Measurements from ENCODE around the gene ARHGAP29.

Gene ARHGAP29

DNA sequence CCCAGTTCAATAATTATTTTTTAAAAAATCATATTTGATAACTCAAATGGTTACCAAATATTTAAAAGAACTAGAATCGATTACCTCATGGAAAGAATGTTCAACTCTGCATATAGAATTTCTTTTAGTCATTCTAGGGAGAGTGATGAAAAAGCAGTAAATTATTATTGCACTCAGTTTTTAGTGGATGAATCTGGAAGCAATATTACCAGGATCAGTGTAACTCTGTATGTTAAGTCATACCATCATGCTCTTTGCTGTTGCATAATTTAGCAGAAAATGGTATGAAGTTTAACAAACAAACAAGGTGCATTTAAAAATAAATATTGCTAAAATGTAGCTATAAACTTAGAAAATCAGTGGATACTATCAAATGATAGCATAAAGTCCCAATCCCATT is 46.1 kb upstream of the ARHGAP29 start:
- Histone ChIP-seq H3K23ac (ENCODE audit: low read length) (no peak overlapping the region), H4K8ac (ENCODE audit: low read depth, low read length) (no peak overlapping the region), H3K27ac (ENCODE audit: low read depth, low read length) (no peak overlapping the region), H3K56ac (ENCODE audit: low read length) (no peak overlapping the region), H3K4me3 (ENCODE audit: low read length) (no peak overlapping the region), H4K5ac (ENCODE audit: low read length) (no peak overlapping the region), H3K4me2 (ENCODE audit: low read length) (no peak overlapping the region), H3K36me3 (ENCODE audit: control insufficient read depth, insufficient read depth, low read length) (no peaks in the 10 kb centered on the region), H2BK15ac (replicated peaks; ENCODE audit: low read depth) (no peak overlapping the region), H3K27me3 (ENCODE audit: insufficient read depth, low read length, poor library complexity) (no peaks in the 10 kb centered on the region), H3K79me1 (ENCODE audit: low read length) (no peaks in the 10 kb centered on the region), H3K18ac (ENCODE audit: low read length) (no peak overlapping the region), H3K4me1 (ENCODE audit: control insufficient read depth, low read depth, low read length) (no peaks in the 10 kb centered on the region), H2BK5ac (ENCODE audit: low read length) (no peak overlapping the region), H2BK120ac (ENCODE audit: low read depth, low read length) (no peak overlapping the region), H3K9ac (ENCODE audit: low read length) (no peak overlapping the region), H3K4ac (ENCODE audit: low read depth, low read length) (no peak overlapping the region), H2AK5ac (ENCODE audit: low read length) (no peak overlapping the region), H3K79me2 (ENCODE audit: control insufficient read depth, insufficient read depth, low read length) (no peaks in the 10 kb centered on the region)
- WGBS (ENCODE audit: extremely low coverage, insufficient coverage, low lambda C conversion rate) = no CpG with 5 or more reads among the region's 1 CpG
- no peak for DNase-seq

DNA sequence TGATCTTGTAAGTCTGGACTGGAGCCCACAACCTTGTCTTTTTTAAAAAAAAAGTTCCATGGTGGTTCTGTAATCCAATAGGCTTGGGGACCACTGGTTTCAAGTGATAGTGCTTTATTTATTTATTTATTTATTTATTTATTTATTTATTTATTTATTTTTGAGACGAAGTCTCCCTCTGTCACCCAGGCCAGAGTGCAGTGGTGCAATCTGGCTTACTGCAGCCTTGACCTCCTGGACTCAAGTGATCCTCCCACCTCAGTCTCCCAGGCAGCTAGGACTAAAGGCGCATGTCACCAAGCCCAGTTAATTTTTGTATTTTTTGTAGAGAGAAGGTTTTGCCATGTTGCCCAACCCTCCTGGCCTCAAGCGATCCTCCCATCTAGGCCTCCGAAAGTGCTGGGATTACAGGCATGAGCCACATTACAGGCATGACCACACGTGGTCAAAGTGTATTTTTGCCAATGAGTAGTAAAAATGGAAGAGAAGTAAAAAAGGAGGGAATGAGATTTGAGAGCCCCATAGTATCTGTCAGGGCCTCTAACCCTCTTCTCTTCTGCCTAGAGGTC is 44.8 kb upstream of the ARHGAP29 start:
- Histone ChIP-seq H2BK5ac (ENCODE audit: low read length) (no peak overlapping the region), H3K23ac (ENCODE audit: low read length) (no peak overlapping the region), H3K4me1 (ENCODE audit: control insufficient read depth, low read depth, low read length) (no peaks in the 10 kb centered on the region), H4K5ac (ENCODE audit: low read length) (no peak overlapping the region), H3K18ac (ENCODE audit: low read length) (no peak overlapping the region), H3K36me3 (ENCODE audit: control insufficient read depth, insufficient read depth, low read length) (no peaks in the 10 kb centered on the region), H3K9ac (ENCODE audit: low read length) (no peak overlapping the region), H3K79me1 (ENCODE audit: low read length) (no peaks in the 10 kb centered on the region), H3K56ac (ENCODE audit: low read length) (no peak overlapping the region), H3K27ac (ENCODE audit: low read depth, low read length) (no peak overlapping the region), H3K4me3 (ENCODE audit: low read length) (no peak overlapping the region), H2AK5ac (ENCODE audit: low read length) (no peak overlapping the region), H2BK15ac (replicated peaks; ENCODE audit: low read depth) (no peak overlapping the region), H4K8ac (ENCODE audit: low read depth, low read length) (no peak overlapping the region), H3K27me3 (ENCODE audit: insufficient read depth, low read length, poor library complexity) (no peaks in the 10 kb centered on the region), H3K79me2 (ENCODE audit: control insufficient read depth, insufficient read depth, low read length) (no peaks in the 10 kb centered on the region), H3K4me2 (ENCODE audit: low read length) (no peak overlapping the region), H2BK120ac (ENCODE audit: low read depth, low read length) (no peak overlapping the region), H3K4ac (ENCODE audit: low read depth, low read length) (no peak overlapping the region)
- WGBS (ENCODE audit: extremely low coverage, insufficient coverage, low lambda C conversion rate) = no CpG with 5 or more reads among the region's 5 CpGs
- no peak for DNase-seq

DNA sequence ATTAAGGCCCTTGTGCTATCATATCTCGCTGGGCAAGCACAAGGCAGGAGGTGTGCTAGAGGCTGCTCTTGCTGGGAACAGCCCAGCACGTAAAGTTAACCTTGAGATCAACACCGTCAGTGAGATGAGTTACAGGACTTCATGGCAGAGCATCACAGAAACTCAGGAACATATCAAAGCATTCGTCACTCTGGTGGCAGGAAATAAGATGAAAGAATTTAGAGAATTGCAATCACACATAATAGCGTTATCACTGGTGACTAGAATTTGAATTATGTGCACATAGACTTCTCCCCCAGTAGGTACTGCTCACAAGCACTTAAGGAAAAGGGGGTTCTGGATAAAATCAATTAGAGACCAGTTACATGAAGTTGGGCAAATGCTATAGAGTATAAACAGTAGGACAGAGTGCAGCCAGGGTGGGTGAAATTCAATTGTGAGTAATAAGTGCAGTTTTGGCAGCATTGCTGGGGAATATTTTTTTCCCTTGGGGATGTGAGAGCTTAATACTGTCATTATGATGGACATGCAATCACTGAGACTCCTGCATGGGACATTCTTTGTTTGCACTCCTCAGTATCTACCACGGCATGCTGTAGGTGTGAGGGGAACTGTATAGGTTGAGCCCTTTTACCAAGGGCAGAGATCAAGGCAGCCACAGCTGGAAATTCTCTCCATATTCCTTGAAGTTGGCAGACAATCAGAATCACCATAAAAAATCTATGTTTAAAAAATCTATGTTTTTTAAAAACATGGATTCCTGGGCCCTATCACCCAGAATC is 44.2 kb upstream of the ARHGAP29 start:
- H2AK5ac ChIP-seq (ENCODE audit: low read length) = no peak overlapping the region
- H3K4ac ChIP-seq (ENCODE audit: low read depth, low read length) = no peak overlapping the region
- H4K8ac ChIP-seq (ENCODE audit: low read depth, low read length) = no peak overlapping the region
- H3K79me1 ChIP-seq (ENCODE audit: low read length) = no peaks in the 10 kb centered on the region
- H2BK120ac ChIP-seq (ENCODE audit: low read depth, low read length) = no peak overlapping the region
- H3K56ac ChIP-seq (ENCODE audit: low read length) = no peak overlapping the region
- no peak overlapping the region for H3K18ac ChIP-seq (ENCODE audit: low read length)
- H3K79me2 ChIP-seq (ENCODE audit: control insufficient read depth, insufficient read depth, low read length) = no peaks in the 10 kb centered on the region
- H3K23ac ChIP-seq (ENCODE audit: low read length) = no peak overlapping the region
- no peak overlapping the region for H3K4me2 ChIP-seq (ENCODE audit: low read length)
- H2BK15ac ChIP-seq (replicated peaks; ENCODE audit: low read depth) = no peak overlapping the region
- no peak overlapping the region for H4K5ac ChIP-seq (ENCODE audit: low read length)
- no peak overlapping the region for H3K4me3 ChIP-seq (ENCODE audit: low read length)
- no peaks in the 10 kb centered on the region for H3K36me3 ChIP-seq (ENCODE audit: control insufficient read depth, insufficient read depth, low read length)
- H2BK5ac ChIP-seq (ENCODE audit: low read length) = no peak overlapping the region
- no peaks in the 10 kb centered on the region for H3K27me3 ChIP-seq (ENCODE audit: insufficient read depth, low read length, poor library complexity)
- H3K4me1 ChIP-seq (ENCODE audit: control insufficient read depth, low read depth, low read length) = no peaks in the 10 kb centered on the region
- no CpG with 5 or more reads among the region's 6 CpGs for WGBS (ENCODE audit: extremely low coverage, insufficient coverage, low lambda C conversion rate)
- no peak for DNase-seq
- H3K27ac ChIP-seq (ENCODE audit: low read depth, low read length) = no peak overlapping the region
- no peak overlapping the region for H3K9ac ChIP-seq (ENCODE audit: low read length)

DNA sequence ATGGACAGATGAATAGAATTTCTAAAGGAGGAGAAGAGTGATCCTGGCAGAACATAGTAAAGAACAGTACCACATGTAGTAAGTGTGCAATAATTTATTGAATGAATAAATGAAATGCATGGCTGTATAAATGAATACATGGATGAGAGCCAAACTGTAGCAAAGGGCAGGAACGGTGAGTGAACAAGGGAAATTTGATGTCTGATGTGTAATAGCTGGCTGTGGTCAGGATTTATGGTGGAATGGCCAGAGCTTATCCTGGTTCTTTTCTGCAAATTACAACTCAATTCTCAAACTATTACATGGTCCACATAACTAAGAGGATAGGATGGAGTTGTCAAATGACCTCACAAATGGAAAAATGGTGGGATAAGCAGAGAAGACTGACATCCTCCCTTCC is 43.2 kb upstream of the ARHGAP29 start:
- Histone ChIP-seq H3K4ac (ENCODE audit: low read depth, low read length) (no peak overlapping the region), H3K36me3 (ENCODE audit: control insufficient read depth, insufficient read depth, low read length) (no peaks in the 10 kb centered on the region), H3K27ac (ENCODE audit: low read depth, low read length) (no peak overlapping the region), H3K4me1 (ENCODE audit: control insufficient read depth, low read depth, low read length) (no peaks in the 10 kb centered on the region), H4K5ac (ENCODE audit: low read length) (no peak overlapping the region), H3K9ac (ENCODE audit: low read length) (no peak overlapping the region), H3K56ac (ENCODE audit: low read length) (no peak overlapping the region), H4K8ac (ENCODE audit: low read depth, low read length) (no peak overlapping the region), H2AK5ac (ENCODE audit: low read length) (no peak overlapping the region), H3K79me2 (ENCODE audit: control insufficient read depth, insufficient read depth, low read length) (no peaks in the 10 kb centered on the region), H3K23ac (ENCODE audit: low read length) (no peak overlapping the region), H3K79me1 (ENCODE audit: low read length) (no peaks in the 10 kb centered on the region), H2BK5ac (ENCODE audit: low read length) (no peak overlapping the region), H2BK120ac (ENCODE audit: low read depth, low read length) (no peak overlapping the region), H3K18ac (ENCODE audit: low read length) (no peak overlapping the region), H3K4me3 (ENCODE audit: low read length) (no peak overlapping the region), H3K4me2 (ENCODE audit: low read length) (no peak overlapping the region), H3K27me3 (ENCODE audit: insufficient read depth, low read length, poor library complexity) (no peaks in the 10 kb centered on the region), H2BK15ac (replicated peaks; ENCODE audit: low read depth) (no peak overlapping the region)
- no CpG with 5 or more reads among the region's 1 CpG for WGBS (ENCODE audit: extremely low coverage, insufficient coverage, low lambda C conversion rate)
- no peak for DNase-seq

DNA sequence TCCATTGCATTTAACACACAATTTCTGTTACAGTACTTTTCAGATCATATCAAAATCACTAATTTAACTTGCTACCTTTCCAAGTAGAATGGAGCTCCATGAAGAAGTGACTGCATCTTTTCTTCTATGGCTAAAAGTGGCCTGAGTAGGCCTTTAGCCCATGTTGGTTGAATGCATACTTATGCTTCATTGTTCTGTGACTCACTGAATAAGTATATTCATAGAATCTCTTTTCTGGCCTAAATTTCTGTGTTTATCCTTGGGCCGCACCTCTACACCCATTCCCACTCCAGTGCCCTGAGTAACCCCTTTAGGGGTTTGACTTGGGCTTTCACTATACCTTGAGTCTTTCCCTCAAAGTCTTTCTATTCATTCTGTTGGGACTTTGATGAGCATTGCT is 42.1 kb upstream of the ARHGAP29 start:
- no CpG with 5 or more reads among the region's 1 CpG for WGBS (ENCODE audit: extremely low coverage, insufficient coverage, low lambda C conversion rate)
- no peak overlapping the region for H2BK120ac ChIP-seq (ENCODE audit: low read depth, low read length)
- no peak overlapping the region for H2BK15ac ChIP-seq (replicated peaks; ENCODE audit: low read depth)
- no peak overlapping the region for H3K4ac ChIP-seq (ENCODE audit: low read depth, low read length)
- no peaks in the 10 kb centered on the region for H3K4me1 ChIP-seq (ENCODE audit: control insufficient read depth, low read depth, low read length)
- no peak overlapping the region for H3K9ac ChIP-seq (ENCODE audit: low read length)
- H3K79me1 ChIP-seq (ENCODE audit: low read length) = no peaks in the 10 kb centered on the region
- no peak overlapping the region for H3K27ac ChIP-seq (ENCODE audit: low read depth, low read length)
- no peak overlapping the region for H3K4me3 ChIP-seq (ENCODE audit: low read length)
- no peak for DNase-seq
- H3K4me2 ChIP-seq (ENCODE audit: low read length) = no peak overlapping the region
- H3K27me3 ChIP-seq (ENCODE audit: insufficient read depth, low read length, poor library complexity) = no peaks in the 10 kb centered on the region
- no peak overlapping the region for H4K5ac ChIP-seq (ENCODE audit: low read length)
- no peak overlapping the region for H2BK5ac ChIP-seq (ENCODE audit: low read length)
- no peaks in the 10 kb centered on the region for H3K79me2 ChIP-seq (ENCODE audit: control insufficient read depth, insufficient read depth, low read length)
- H3K36me3 ChIP-seq (ENCODE audit: control insufficient read depth, insufficient read depth, low read length) = no peaks in the 10 kb centered on the region
- no peak overlapping the region for H3K18ac ChIP-seq (ENCODE audit: low read length)
- H4K8ac ChIP-seq (ENCODE audit: low read depth, low read length) = no peak overlapping the region
- no peak overlapping the region for H3K56ac ChIP-seq (ENCODE audit: low read length)
- no peak overlapping the region for H2AK5ac ChIP-seq (ENCODE audit: low read length)
- H3K23ac ChIP-seq (ENCODE audit: low read length) = no peak overlapping the region

DNA sequence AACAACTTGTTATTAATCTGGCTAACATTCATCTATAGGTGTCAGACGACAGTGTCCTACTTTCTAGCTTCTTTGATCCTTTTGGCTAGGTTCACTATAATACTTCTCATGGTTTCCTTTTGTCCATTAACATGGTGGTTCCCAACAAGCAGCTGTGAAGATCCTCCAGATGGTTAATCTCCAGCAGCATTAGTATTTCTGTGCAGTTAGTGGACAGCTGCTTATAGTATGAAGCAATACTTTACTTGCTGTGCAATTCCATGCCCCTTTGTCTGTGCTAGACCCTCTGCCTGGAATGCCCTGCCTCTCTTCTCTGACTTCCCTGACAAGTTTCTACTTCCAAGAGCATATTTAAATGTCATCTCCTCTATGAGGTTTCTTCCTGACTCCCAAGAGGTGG is 41.7 kb upstream of the ARHGAP29 start:
- H3K4me2 ChIP-seq (ENCODE audit: low read length) = no peak overlapping the region
- no peaks in the 10 kb centered on the region for H3K4me1 ChIP-seq (ENCODE audit: control insufficient read depth, low read depth, low read length)
- H3K9ac ChIP-seq (ENCODE audit: low read length) = no peak overlapping the region
- H2BK120ac ChIP-seq (ENCODE audit: low read depth, low read length) = no peak overlapping the region
- no peak overlapping the region for H4K5ac ChIP-seq (ENCODE audit: low read length)
- no peak overlapping the region for H2BK5ac ChIP-seq (ENCODE audit: low read length)
- H3K79me1 ChIP-seq (ENCODE audit: low read length) = no peaks in the 10 kb centered on the region
- no peak overlapping the region for H4K8ac ChIP-seq (ENCODE audit: low read depth, low read length)
- H2BK15ac ChIP-seq (replicated peaks; ENCODE audit: low read depth) = no peak overlapping the region
- H3K36me3 ChIP-seq (ENCODE audit: control insufficient read depth, insufficient read depth, low read length) = no peaks in the 10 kb centered on the region
- no peak for DNase-seq
- no peaks in the 10 kb centered on the region for H3K27me3 ChIP-seq (ENCODE audit: insufficient read depth, low read length, poor library complexity)
- no peak overlapping the region for H3K56ac ChIP-seq (ENCODE audit: low read length)
- no peaks in the 10 kb centered on the region for H3K79me2 ChIP-seq (ENCODE audit: control insufficient read depth, insufficient read depth, low read length)
- no peak overlapping the region for H2AK5ac ChIP-seq (ENCODE audit: low read length)
- WGBS (ENCODE audit: extremely low coverage, insufficient coverage, low lambda C conversion rate) = no CpG with 5 or more reads among the region's 1 CpG
- no peak overlapping the region for H3K18ac ChIP-seq (ENCODE audit: low read length)
- H3K27ac ChIP-seq (ENCODE audit: low read depth, low read length) = no peak overlapping the region
- H3K4me3 ChIP-seq (ENCODE audit: low read length) = no peak overlapping the region
- no peak overlapping the region for H3K4ac ChIP-seq (ENCODE audit: low read depth, low read length)
- no peak overlapping the region for H3K23ac ChIP-seq (ENCODE audit: low read length)
